Activated CD4-positive, alpha-beta T cell treated with anti-CD3 and anti-CD28 coated beads, Interleukin-2, Interleukin-6, amounts not matched to agents 100 ng/mL and 50 ng/mL, durations not matched to agents 16 hours and 8 hours (primary cell): ENCODE results near the gene MORN5.

Experiments used
- DNase-seq: peaks from one replicate; pipeline ENCODE4 v3.0.0-alpha.2; 2020

MORN5 gene

DNA sequence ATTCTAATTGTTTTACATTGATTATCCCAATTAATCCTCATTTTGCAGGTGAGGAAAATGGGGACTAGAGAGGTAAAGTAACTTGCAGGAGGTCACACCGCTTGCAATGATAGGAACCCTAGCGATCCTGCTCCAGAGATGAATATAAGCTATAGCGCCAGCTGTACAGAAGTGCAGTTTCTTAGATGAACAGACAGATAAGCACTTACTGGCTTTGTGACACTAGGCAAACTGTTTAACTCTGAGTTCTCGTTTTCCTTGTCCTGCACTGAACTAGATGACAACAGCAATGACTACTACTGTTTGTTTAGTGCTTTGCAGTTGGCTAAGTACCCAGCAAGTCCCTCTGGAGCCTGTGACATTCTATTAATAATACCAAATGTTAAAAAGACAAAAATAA lies 57.9 kb downstream of the MORN5 start:
- no peak for DNase-seq

DNA sequence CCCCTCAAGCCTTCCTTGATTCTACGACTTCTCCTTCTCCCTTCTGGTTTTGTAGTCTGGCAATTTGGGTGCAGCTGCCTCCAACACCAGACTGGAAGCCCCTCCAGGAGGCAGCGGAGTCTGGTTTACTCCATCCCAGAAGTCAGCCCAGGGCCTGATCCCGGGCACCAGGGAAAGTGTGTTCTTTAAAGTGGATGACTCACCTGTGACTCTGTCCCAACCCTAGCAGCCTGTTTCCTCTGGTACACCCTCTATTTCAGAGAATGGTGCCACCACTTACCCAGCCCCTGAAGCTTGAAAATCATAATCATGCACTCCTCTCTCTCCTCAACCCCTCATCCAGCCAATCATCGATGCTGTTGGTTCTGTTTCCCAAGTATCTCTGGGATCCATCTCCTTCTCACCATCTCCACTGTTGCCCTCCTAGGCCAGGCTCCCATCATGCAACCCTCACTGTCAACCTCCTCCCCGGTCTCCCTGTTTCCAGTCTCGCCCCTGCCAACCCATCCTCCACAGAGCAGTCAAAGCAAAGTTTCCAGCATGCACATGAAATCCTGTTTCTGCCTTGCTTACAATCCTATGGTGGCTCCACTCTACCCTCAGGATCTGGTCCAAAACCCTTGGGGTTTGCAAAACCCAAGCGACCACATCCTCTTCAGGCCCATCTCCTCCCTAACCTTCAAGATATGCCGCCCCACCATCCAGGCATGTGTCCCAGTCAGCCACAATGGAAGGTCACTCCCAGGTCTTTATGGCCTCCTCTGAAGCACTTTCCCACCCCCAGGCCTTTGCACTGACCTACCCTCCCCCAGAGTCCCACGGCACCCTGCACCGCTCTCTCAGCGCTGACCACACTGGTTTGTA lies 58.6 kb downstream of the MORN5 start:
- no peak for DNase-seq

DNA sequence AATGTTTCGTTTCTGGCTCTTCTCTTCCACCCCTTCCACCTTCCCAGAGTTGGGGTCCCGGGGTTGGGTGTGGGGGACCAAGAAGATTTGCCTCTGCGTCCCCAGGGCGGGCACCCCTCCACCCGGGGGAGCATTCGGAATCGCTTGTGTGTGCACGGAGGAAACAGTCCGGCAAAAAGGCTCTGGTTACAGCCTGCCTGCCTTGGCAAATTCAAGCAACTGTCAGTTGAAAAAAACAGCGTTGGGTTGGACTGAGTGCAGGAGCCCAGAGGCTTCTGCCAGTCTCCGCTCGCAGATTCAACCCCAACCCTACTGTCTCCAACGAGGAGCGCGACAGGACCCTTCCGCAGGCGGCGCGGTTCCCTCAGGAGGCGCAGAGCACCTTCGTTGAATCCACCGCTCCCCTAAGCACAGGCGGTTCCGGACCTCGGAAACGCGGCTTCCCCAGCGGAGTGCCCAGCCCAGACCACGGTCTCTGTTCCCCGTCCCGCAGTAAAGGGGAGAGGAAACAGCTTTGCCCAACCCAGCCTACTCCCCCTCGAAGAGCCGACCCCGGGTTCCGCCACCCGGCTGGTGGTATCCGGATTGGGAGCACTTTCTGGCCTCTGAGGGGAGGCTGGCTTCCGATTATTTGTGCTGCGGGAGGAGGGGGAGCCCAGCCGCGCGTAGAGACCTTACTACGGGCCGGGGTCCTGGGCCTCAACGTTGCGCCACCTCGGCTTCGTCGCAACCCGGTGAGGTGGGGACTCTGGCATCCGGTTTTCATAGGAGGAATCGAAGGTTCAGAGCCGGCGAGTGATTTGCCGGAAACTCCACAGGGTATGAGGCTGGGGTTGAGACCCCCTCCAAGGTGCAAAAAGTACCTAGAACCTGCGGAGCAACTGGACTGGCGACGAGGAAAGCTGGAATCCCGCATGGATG lies 59.5 kb downstream of the MORN5 start:
- peak; percentile 10 for DNase-seq

DNA sequence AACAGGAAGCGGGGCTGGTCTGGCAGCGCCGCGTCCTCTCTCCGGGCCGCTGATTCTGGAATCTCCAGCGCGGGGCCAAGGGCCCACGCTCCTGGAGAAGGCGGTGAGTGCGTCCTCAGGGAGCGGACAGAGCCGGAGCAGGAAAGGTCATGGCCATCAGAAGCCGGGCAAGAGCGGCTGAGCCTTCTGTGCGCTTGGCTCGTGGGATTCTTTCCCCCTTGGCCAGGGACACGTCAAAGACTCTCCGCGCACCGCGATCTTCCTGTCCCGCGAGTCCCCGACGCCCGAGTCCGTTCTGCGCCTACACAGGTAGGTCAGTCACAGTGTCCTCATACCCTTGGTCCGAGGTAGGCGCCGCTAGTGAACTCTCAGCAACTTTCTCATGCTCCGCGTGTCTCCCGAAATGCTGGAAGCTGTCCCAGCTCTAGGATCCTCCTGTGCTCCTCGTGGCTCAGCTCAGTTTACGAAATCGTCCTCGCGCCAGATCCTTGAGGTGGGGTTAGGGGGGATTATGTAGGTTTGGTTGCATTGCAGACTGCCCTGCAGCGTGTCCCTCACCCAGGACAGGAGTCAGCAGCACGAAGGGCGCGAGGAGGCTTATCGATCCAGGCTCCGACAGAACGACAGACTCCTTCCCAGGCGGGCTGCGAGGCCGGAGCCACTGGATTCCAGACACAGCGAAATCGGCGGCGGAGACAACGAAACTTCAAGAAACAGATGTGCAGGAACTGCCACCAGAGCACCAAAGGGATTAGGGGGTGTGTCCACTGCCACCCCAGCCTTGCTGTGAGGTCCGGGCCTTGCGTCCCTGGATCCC lies 60.4 kb downstream of the MORN5 start:
- DNase-seq, result no peak

DNA sequence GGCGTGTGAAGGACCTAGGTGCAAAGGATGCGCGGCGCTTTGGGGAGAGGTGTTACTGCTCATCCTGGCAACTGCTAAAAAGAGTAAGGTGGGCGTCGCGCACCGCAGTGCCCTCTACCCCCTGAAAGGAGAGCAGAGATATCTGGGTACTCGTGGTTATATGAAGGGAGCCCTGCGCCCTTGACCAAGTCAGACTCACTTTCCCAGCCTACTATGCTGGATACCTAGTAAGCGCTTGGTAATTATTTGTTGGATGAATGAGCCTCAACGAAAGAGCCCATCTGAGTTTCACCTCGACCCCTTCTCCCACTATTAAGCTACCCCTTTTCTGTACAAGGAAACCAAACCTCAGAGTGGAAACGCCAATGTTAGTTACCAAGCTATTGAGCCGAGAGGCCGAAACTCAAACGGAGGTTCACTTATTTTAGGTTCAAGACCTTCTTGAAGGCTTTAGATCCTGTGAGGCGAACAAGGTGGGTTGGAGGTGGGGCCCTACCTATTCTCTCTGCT lies 61.0 kb downstream of the MORN5 start:
- no peak for DNase-seq

DNA sequence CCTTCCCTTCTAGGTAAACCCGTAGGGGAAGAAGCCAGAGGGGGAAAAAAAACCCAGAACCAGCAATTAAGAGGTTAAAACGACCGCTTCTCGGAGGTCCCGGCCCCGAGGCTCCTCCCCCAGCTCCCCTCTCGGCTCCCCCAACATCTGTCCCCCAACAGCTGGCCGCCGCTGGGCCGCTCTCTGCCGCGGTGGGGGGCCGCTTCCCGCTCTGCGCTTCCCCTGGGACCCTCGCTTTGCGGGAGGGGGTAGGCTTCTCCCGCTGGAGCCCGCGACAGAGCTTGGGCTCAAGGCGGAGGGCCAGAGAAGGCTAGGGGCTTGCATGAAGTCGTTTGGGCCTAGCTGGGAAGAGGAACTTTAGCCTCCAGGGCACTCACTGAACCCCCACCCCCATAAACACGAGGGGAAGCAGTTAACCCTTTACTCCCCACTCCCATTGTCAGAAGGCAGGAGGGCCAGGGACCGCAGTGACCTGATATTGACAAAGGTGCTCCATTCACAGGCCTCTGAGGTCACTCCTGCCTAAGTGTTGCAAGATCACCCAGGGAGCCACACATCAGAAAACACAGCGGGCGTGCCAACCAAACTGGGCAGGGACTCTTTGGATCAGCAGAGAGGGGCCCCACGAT lies 61.6 kb downstream of the MORN5 start:
- no peak for DNase-seq

DNA sequence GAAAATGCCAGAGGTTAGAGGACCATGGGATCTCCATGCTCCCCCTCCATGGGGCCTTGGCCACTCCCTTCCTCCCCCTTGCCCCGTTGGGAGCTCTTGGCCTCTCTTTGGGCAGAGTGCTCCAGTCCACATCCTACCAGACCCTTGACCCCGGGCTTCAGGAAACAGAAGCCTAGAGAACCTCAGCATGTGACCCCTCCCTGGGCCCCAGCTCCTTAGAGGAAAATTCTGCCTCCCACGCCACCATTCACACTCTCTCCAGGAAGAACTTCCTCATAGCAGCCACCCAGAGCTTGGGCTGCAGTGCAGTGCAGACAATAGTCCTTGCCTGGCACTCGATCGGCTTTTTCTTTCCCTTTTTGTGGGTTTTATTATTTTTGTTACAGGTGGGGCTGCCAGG lies 63.1 kb downstream of the MORN5 start:
- no peak for DNase-seq

DNA sequence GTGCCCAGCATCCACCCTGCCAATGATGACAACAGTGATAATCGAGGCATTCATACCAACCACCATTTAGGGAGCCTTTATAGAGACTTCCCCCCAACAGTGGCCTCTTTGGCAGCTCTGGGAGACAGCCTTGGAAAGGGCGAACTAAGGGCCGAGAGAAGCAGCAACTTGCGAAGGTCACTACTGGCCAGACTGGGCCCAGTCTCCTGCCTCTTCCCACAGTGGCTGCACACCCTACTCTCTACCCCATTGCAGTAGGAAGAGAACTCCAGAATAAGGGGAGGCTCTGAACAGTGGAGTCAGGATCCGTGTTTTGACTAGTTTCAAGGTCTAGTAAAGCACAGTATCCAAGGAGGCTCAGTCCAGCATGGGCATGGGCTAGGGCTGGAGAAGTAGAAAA lies 63.7 kb downstream of the MORN5 start:
- DNase-seq, result no peak

DNA sequence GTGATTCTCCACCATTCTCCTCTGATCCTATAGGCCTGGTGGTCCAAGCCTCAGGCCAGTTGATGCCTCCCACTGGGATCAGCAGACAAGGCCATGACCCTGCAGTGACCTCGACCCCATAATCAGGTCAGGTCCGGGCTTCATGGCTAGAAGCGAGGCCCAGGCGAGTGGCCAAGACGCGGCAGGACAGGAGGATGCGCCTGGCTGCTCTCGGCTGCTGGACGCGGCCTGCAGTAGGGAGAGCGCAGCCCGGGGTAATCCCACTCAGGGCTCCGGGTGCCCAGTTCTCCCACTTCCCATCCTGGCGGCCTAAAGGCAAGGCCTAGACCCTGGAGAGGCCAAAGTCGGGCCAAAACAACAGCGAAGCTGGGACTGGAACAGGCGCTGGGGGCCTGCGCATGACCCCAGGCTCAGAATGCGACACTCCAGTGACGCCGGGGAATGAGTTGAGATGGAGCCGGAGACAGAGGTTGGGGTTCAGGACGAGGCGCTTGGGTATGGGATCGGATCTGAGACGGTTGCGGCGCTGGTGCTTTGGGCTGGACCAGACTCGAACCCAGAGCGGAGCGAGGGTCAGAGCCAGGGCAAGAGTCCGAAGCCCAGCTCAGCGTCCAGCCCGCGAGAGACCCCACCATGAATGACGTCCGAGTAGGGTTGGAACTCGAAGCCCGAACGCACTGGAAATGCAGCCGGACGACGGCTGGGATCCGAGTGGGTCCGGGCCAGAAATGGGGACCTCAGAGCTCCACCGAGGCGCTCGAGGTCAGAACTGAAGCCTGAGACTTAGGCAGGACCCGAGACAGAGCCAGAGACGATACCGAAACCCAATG lies 65.8 kb downstream of the MORN5 start:
- DNase-seq, result no peak

DNA sequence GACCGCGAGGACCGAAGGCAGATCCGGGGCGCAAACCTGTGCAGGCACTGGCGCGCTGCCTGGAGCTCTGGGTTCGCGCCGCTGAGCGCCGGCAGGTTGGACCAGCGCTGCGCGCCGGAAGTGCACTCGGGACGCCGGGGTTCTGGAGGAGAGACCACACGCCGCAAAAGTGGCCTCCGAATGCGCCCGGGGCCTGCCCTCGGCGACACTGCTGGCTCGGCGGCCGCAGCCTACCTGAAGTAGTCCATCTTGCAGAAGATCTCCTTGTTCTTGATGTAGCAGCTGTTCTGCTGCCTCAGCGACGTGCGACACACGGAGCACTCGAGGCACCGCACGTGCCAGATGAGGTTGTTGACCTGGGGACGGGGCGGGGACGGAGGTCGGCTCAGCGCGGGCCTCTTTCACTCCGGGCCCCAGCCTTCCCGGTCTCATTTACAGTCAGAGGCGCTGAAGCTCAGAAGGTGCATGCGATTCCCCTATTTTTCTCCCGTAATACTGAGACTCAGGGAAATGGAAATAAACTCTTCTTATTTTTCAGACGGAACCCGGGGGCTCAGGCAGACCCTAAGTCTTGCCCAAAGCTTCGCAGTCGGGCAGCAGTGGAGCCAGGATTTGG lies 66.5 kb downstream of the MORN5 start:
- no peak for DNase-seq

DNA sequence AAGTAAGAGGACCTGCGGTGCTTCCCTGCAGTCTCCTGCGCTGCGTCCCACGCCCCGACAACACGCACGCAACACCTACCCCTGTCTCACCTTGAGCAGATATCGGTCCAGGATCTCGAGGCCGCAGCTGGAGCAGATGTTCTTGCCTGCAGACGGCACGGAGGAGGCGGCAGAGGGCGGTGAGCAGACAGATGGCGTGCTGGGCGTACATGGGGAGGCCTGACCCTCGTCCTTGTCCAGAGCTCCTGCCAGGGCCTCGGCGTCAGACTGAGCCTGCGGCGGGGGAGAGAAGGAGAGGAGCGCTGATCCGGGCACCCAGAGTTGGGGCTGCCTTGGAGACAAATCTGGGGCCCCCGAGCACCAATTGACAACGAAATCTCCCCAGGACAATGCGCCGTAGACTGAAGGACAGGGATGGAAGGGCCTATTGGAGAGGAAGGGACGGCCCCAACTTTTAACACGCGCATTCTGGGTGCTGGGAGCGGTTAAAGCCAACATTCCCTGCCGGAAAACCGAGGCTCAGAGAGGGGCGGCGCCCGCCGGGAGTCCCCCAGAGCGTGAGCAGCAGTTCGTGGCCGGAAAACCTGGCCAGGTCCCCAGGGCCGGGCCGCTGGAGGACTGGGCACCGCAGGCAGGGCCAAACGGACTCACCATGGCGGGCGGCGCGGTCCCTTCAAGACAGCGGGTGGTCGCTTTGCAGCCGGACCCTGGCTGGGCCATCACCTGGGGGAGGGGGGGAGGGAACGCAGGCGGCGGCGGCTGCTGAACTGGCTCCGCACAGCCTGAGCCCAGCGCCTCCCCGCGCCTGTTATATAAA lies 67.3 kb downstream of the MORN5 start:
- no peak for DNase-seq

DNA sequence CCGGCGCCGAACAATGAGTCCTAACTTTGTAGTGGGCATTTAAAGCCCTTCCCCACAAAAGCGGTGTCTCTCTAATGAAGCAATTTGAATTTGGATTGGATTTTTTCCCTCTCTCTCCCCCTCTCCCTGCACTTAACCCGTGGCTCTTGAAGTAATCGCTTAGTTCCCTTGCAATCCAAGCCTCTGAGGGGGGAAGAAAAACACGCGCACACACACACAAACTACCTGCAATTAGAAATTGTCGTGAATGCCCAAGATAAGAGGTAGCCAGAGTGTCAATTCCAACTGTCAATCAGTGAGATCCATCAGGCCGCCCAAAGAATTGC lies 67.8 kb downstream of the MORN5 start:
- no peak for DNase-seq

DNA sequence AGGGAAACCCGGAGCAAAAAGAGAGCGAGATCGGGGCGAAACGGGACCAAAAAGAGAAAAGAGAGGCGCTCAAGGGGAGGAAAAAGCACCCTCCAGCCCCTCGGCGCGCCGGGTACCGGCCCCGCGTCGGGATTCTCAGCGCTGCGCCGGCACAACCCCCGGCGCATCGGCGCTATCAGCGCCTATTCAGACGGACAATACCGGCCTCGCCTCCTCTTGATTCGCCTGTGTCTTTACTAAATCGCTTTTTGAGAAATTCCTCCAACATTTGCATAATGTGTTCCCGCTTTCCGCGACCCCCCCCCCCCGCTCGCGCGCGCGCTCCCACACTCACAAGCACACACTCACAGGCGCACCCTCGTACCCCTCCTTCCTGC lies 68.5 kb downstream of the MORN5 start:
- no peak for DNase-seq

DNA sequence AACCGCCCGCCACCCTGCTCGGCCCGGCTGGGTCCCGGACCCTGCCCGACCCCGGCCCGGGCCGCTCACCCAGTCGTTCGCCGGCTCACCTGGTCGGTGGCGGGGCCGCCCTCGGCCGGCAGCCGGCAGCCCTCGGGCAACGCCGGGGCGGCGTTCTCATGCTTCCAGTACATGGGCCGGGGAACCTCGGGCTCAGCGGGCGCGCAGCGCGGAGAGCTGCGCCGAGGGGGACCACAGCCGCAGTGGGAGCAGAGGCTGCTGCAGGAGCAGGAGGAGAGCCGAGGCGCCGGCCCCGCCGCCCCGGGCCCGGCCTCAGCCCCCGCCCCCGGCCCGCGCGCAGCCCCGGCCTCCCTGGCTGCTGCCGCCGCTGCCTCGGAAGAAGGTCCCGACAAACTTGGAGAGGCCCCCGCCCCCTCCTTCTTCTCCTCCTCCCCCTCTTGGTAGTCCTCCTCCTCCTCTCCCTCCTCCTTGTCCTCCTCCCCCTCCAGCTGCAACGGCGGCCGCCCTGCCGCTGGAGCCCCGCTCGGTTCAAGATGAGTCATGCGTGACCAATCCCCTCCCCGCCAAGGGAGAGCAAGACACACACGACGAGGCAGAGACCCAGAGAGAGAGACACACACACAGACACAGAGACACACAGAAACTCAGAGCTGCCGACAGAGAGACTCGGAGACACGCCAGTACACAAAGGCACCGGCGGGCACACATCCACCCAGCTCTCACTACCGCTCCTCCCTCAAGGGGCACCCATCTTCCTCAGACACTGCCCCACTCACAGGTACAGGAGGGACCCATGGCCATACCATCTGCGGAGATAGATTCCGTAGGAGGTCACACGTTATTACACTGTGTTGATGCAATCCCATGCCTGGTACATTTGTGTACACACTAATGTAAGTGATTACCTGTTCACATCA lies 69.1 kb downstream of the MORN5 start, which contains the start of gene LHX6:
LHX6 (minus strand) TSS at position 390 of the 917 bp plus-strand sequence; CDS start at position 173, 217 bp downstream.
- DNase-seq, result no peak

DNA sequence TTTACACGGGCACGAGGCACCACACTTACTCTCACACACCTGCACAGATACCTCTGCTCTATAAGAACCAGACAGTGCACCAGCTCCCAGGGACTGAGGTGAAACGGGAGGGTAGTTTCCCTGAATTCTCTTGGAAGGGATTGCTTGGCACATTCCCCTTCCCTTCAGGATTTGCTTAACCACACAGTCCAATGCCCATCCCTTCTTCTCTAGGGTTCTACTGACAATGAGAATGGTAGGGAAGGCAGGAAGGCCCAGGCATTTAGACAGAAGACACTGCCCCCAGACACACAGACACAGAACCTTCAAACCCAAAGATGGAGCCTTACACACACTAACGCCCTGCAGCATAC lies 69.8 kb downstream of the MORN5 start:
- no peak for DNase-seq

DNA sequence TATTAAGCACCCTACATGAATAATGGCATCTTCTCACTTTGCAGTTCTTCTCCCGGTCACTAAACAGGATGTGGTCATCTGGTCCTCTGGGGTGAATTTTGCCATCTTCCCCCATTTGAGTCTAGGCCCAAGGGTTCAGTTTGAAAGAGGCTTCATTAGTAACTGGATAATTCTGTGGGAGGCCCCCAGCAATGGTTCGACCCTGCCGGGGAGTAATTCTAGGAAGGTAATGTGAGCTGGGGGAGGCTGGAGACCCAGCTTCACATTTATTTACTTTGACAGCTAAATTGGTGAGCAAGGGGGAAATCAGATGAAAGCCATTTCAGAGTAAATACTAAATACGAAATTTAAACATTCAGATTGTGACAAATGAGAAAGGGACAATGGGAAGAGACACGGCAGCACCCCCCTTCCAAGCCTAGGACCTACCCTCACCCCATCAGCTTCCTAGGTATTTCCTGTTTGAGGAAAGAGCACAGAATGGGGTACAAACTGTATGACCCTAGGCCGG lies 73.1 kb downstream of the MORN5 start:
- DNase-seq, result no peak

DNA sequence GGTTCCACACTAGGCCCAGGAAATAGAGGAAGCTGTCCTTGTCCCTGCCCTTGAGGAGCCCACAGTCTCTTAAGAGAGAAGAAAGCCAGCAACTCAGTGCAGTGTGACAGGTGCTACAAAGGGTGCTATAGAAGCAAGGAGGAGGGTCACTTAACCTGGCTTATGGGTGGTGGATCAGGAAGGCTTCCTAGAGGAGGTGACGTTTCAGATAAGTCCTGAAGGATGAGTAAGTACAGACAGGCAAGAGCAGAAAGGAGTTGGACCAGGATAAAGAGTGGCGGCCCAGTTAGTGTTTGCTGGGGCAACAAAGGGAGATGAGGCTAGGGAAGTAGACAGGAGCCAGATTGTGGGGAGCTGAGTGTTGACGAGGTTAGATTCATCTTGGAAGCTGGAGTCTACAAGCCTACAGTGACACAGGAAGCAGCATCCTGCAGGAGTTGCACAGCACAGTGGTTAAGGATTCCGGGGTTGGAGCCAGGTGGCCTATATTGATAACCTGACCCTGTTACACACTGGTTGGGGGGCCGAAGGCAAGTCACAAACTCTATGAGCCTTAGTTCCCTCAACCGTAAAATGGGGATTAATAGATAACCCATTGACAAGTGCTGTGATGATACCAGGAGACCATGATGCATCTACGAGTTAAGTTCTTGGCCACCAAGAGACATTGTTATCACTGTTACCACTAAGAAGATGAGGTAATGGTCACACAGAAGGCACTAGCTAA lies 74.5 kb downstream of the MORN5 start:
- DNase-seq, result no peak

DNA sequence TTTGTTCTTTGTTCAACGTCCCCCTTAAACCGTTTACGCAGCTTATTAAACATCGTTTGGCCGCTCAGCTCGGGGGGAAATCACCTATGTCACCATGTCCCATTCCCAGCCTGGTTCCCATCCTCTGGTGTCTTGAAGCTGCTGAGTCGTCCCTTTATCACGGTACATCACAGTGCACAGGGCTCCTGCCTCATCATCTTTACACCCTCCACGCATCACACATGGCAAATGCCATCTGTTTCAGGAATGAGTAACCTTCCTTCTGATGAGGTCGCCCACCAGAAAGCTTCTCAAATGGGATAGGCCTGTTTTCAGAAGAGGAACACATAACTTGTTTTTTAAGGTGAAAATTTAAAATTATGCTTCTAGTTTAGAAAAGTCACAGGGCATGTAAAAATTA lies 77.0 kb downstream of the MORN5 start:
- no peak for DNase-seq
